ENCODE measurements around the gene STX4. TPM values are rescaled to one million over a fixed set of nuclear protein-coding genes. Genes with fewer than 3 reads are reported as not detected.

Gene STX4
- total RNA-seq, 4 donors from 2014 or later, result 14.9 to 24.3 (median 21.4) TPM

- Histone ChIP-seq H3K36me3 (no peaks in the 10 kb centered on the region), H3K4me1 (peaks cover 0 to 12% of the 10 kb centered on the region in 2 donors), H3K27me3 (peaks cover 0 to 8% (median 3%) of the 10 kb centered on the region in 3 donors), H3K27ac (no peak overlapping the region), H3K9me3 (no peaks in the 10 kb centered on the region), H3K4me3 (no peak overlapping the region)
- TF ChIP-seq CTCF (IDR thresholded peaks at IDR 0.05 in 4 of 5, conservative IDR thresholded peaks at IDR 0.05 in 1 of 5) (no peak), POLR2A (IDR thresholded peaks at IDR 0.05) (no peak)
- DNase-seq (no peak), ATAC-seq (no peak)
- in situ Hi-C loops (cut with MboI; ENCODE audit: low sequenced_read_pairs in 4 of 4), result loop anchor here in 3 of 4 donors (25.0 kb wide), 4 partner anchors 94 to 869 kb away; partner anchors contain the start of genes ZNF267 (in 3 of the 3), COX6A2 (in 1 of the 3), PRSS36 (in 1 of the 3) and PRSS53 (in 1 of the 3)
- intact Hi-C loops (cut with DNase I; ENCODE audit: low total_unique reads), result no loop called here
These were observed 40.2 kb upstream of the STX4 start for GRCh38 chr16:30992931-30993816.

DNA sequence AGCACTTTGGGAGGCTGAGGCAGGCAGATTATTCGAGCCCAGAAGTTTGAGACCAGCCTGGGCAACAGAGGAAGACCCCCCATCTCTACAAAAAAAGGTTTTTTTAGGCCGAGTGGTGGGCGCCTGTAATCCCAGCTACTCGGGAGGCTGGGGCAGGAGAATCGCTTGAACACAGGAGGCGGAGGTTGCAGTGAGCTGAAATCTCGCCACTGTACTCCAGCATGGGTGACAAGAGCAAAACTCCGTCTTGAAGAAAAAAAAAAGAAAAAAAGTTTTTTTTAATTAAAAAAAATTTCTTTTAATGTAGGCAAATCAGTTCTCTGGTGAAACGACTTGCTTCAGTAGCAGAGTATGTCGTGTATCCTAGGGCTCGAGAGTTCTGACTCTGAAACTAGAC lies 37.4 kb upstream of the STX4 start:
- no peak for TF ChIP-seq CTCF (IDR thresholded peaks at IDR 0.05 in 4 of 5, conservative IDR thresholded peaks at IDR 0.05 in 1 of 5)
- TF ChIP-seq POLR2A (IDR thresholded peaks at IDR 0.05), result no peak
- Histone ChIP-seq H3K9me3 (no peaks in the 10 kb centered on the region), H3K36me3 (no peaks in the 10 kb centered on the region), H3K27me3 (peaks cover 0 to 8% (median 3%) of the 10 kb centered on the region in 3 donors), H3K27ac (peak overlapping the region; percentile 63 to 78 (median 76)), H3K4me3 (peak overlapping the region in 1 of 4 donors; percentile 96), H3K4me1 (peaks cover 0 to 12% of the 10 kb centered on the region in 2 donors)
- in situ Hi-C loops (cut with MboI; ENCODE audit: low sequenced_read_pairs in 4 of 4) (loop anchor here in 3 of 4 donors (25.0 kb wide), 4 partner anchors 91 to 866 kb away; partner anchors contain the start of genes ZNF267 (in 3 of the 3), COX6A2 (in 1 of the 3), PRSS36 (in 1 of the 3) and PRSS53 (in 1 of the 3)), intact Hi-C loops (cut with DNase I; ENCODE audit: low total_unique reads) (loop anchor here (2.0 kb wide), 1 partner anchor 37 kb away; the partner anchor contains the start of gene STX4)
- DNase-seq, result no peak
- ATAC-seq, result no peak

GRCh38 chr16:30996324-30996984 lies 36.9 kb upstream of the STX4 start:
- peak overlapping the region; percentile 63 to 78 (median 76) for H3K27ac ChIP-seq
- ATAC-seq, result no peak
- intact Hi-C loops (cut with DNase I; ENCODE audit: low total_unique reads) (loop anchor here (2.0 kb wide), 1 partner anchor 36 kb away; the partner anchor contains the start of gene STX4), in situ Hi-C loops (cut with MboI; ENCODE audit: low sequenced_read_pairs in 4 of 4) (loop anchor here in 3 of 4 donors (25.0 kb wide), 4 partner anchors 91 to 866 kb away; partner anchors contain the start of genes ZNF267 (in 3 of the 3), COX6A2 (in 1 of the 3), PRSS36 (in 1 of the 3) and PRSS53 (in 1 of the 3))
- H3K27me3 ChIP-seq, result peaks cover 0 to 8% (median 3%) of the 10 kb centered on the region in 3 donors
- TF ChIP-seq CTCF (IDR thresholded peaks at IDR 0.05 in 4 of 5, conservative IDR thresholded peaks at IDR 0.05 in 1 of 5) (no peak), POLR2A (IDR thresholded peaks at IDR 0.05) (no peak)
- H3K4me1 ChIP-seq, result peaks cover 0 to 12% of the 10 kb centered on the region in 2 donors
- peak overlapping the region; percentile 53 to 96 (median 66) for H3K4me3 ChIP-seq
- H3K9me3 ChIP-seq, result no peaks in the 10 kb centered on the region
- no peaks in the 10 kb centered on the region for H3K36me3 ChIP-seq
- no peak for DNase-seq

DNA sequence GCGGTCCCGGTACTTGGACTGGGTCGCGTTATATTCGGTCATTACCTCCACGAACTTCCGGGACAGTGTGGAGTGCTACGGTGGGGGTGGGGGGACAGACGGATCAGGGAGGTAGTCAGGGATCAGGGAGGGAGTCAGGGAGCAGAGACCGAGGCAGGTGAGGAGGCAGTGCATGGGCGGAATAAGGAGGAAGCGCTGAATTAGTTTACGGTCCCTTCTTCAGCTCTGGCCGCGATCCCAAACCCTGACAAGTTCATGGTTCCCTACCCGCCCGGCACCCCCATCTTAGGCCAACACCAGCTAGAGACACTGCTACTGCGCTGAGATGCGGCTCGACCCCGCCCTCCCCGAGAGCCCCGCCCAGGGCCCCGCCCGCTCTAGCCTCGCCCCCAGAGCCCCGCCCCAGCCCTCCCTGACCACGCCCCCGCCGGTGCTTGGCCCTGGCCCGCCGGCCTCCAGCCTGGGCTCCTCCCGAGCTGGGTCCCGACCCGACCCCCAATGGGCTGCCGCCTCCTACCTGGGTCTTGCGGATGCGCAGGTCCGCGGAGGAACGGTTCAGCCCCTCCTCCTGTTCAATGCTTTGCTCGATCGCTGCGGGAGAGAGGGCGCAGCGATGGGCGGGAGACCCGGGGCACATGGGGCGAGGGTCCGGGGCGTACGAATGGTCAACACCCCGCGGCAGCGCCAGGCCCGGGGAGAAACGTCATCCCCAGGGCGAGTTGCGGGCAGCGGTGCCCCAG lies 36.2 kb upstream of the STX4 start:
- H3K27ac ChIP-seq, result peak overlapping the region; percentile 63 to 78 (median 76)
- intact Hi-C loops (cut with DNase I; ENCODE audit: low total_unique reads) (loop anchor here (2.0 kb wide), 1 partner anchor 36 kb away; the partner anchor contains the start of gene STX4), in situ Hi-C loops (cut with MboI; ENCODE audit: low sequenced_read_pairs in 4 of 4) (loop anchor here in 3 of 4 donors (25.0 kb wide), 4 partner anchors 90 to 865 kb away; partner anchors contain the start of genes ZNF267 (in 3 of the 3), COX6A2 (in 1 of the 3), PRSS36 (in 1 of the 3) and PRSS53 (in 1 of the 3))
- TF ChIP-seq CTCF (IDR thresholded peaks at IDR 0.05 in 4 of 5, conservative IDR thresholded peaks at IDR 0.05 in 1 of 5) (no peak), POLR2A (IDR thresholded peaks at IDR 0.05) (peak; percentile 47 to 57)
- H3K9me3 ChIP-seq, result no peaks in the 10 kb centered on the region
- no peaks in the 10 kb centered on the region for H3K36me3 ChIP-seq
- peaks cover 0 to 8% (median 3%) of the 10 kb centered on the region in 3 donors for H3K27me3 ChIP-seq
- H3K4me1 ChIP-seq, result peaks cover 0 to 12% of the 10 kb centered on the region in 2 donors
- DNase-seq (peak; percentile 67 to 71), ATAC-seq (peak; percentile 89 to 90)
- peak overlapping the region; percentile 53 to 96 (median 66) for H3K4me3 ChIP-seq
